BLaER1 (cell line): Measurements from ENCODE around the gene APIP.
A peak's percentile ranks its signal among the peaks of the same experiment; 100 is the strongest.
"Not testable (repeated sequence)": the region's sequence is repeated elsewhere in the genome, so short reads cannot be mapped to it uniquely, and the experiment has no call there.

Experiments used
- H3K27ac ChIP-seq: shearing (Covaris generic); formaldehyde crosslinking; 2 replicates; pipeline ENCODE4 v1.8.1; 2022
- H3K27me3 ChIP-seq: shearing (Covaris generic); formaldehyde crosslinking; 2 replicates; pipeline ENCODE4 v1.8.1; 2022
- H3K36me3 ChIP-seq: shearing (Covaris generic); formaldehyde crosslinking; 2 replicates; pipeline ENCODE4 v1.8.1; 2022
- H3K4me1 ChIP-seq: shearing (Covaris generic); formaldehyde crosslinking; 2 replicates; pipeline ENCODE4 v1.8.1; 2022
- H3K4me2 ChIP-seq: shearing (Covaris generic); formaldehyde crosslinking; 2 replicates; pipeline ENCODE4 v1.8.1; 2022
- H3K4me3 ChIP-seq: shearing (Covaris generic); formaldehyde crosslinking; 2 replicates; pipeline ENCODE4 v1.8.1; 2022
- H3K9ac ChIP-seq: shearing (Covaris generic); formaldehyde crosslinking; 2 replicates; pipeline ENCODE4 v1.8.1; 2022
- H3K9me3 ChIP-seq: shearing (Covaris generic); formaldehyde crosslinking; 2 replicates; pipeline ENCODE4 v1.8.1; 2022
- H4K20me1 ChIP-seq: shearing (Covaris generic); formaldehyde crosslinking; 2 replicates; pipeline ENCODE4 v1.8.1; 2022
- Cebpa-rat ChIP-seq: shearing (Covaris generic); IDR thresholded peaks from 2 replicates; pipeline ENCODE4 v1.8.1; 2022

APIP gene

DNA sequence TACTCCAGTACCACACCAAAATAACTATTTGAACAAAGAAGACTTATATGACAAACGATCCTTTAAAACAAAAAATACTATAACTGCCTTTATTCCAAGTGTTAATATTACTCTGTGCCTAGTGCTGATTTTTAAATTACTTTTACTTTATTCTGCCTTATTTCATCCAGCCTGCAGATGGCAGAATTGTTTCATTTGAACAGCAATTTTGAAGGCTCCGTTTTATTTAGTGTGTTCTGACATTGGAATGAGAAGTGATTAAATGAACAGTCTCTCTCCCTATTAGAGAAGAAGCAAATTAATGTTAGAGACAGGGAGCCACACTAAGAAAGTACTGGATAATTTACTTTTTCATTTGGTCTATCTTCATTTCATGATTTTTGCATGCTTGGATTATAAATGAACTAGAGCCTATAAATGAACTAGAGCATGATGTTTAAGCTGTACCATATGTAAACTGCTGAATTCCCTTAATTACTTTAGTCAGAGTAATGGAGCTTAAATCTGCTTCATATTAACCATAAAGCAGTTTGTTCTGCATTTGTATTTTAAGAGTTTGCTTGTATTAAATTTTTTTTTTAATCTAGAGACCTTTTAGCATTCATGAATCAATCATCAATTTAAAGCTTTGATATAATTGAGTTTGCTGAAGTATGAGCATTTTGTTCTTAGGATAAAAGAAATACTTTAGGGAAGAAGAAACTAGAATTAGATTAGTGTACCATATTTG, 10.1 kb upstream of the APIP start:
- Histone ChIP-seq H3K4me2 (no peak overlapping the region), H3K36me3 (0 out of 2 replicates have a peak, but pooled peaks cover 10% of the 10 kb centered on the region), H4K20me1 (peaks cover 79% of the 10 kb centered on the region), H3K4me1 (peaks cover 10% of the 10 kb centered on the region), H3K4me3 (no peak overlapping the region), H3K9ac (no peak overlapping the region), H3K27me3 (no peaks in the 10 kb centered on the region), H3K27ac (no peak overlapping the region), H3K9me3 (no peaks in the 10 kb centered on the region)
- no peak for TF ChIP-seq Cebpa-rat

DNA sequence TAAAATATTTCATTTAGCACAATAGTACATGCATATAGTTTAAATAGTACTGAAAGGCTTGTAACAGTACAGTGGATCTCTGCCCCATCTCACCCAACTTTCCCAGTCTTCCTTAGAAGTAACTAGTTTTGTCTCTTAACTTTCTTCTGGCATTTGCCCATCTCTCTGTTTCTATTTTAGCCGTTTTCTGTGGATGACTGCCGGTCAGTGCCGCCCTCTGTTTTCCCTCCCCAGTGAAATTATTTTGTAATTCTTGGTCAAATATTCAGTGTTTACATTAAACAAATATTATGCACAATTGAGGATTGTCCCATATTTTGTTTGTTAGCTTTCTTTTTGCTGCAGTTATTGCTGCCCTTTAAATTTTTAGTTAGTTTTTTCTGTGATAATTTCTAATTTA, 8.5 kb upstream of the APIP start:
- Histone ChIP-seq H3K4me1 (peaks cover 10% of the 10 kb centered on the region), H3K27ac (no peak overlapping the region), H3K4me3 (no peak overlapping the region), H3K27me3 (no peaks in the 10 kb centered on the region), H3K4me2 (peak overlapping the region; percentile 39; the same call in 1 of the 2 replicates), H4K20me1 (peaks cover 81% of the 10 kb centered on the region), H3K9ac (no peak overlapping the region; the same call in 1 of the 2 replicates), H3K9me3 (no peaks in the 10 kb centered on the region), H3K36me3 (peaks cover 7% of the 10 kb centered on the region; the same call in 1 of the 2 replicates)
- no peak for TF ChIP-seq Cebpa-rat

DNA sequence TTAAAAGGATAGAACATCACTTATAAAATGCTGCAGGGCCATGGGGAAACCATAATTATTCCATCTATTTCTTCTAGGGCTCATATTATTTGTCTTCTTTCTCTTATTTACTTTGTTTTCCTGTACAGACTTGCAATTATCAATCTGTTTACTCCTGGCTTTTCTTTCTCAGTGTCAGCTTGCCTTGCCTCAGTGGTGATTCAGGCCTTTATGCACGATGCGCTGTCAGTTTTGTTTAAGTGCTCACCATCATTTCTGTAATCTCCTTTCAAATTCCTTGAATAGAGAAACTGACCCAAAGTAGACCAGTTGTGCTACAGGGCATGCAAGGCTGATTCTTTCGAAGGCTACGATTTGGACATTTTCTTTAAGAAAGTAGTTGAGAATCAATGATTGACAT, 5.0 kb upstream of the APIP start:
- Histone ChIP-seq H3K4me2 (no peak overlapping the region), H3K4me3 (no peak overlapping the region), H3K4me1 (peaks cover 27% of the 10 kb centered on the region), H3K27ac (no peak overlapping the region), H3K36me3 (peaks cover 6% of the 10 kb centered on the region; the same call in 1 of the 2 replicates), H4K20me1 (peaks cover 58% of the 10 kb centered on the region), H3K9me3 (no peaks in the 10 kb centered on the region), H3K9ac (no peak overlapping the region), H3K27me3 (no peaks in the 10 kb centered on the region)
- TF ChIP-seq Cebpa-rat, result no peak

DNA sequence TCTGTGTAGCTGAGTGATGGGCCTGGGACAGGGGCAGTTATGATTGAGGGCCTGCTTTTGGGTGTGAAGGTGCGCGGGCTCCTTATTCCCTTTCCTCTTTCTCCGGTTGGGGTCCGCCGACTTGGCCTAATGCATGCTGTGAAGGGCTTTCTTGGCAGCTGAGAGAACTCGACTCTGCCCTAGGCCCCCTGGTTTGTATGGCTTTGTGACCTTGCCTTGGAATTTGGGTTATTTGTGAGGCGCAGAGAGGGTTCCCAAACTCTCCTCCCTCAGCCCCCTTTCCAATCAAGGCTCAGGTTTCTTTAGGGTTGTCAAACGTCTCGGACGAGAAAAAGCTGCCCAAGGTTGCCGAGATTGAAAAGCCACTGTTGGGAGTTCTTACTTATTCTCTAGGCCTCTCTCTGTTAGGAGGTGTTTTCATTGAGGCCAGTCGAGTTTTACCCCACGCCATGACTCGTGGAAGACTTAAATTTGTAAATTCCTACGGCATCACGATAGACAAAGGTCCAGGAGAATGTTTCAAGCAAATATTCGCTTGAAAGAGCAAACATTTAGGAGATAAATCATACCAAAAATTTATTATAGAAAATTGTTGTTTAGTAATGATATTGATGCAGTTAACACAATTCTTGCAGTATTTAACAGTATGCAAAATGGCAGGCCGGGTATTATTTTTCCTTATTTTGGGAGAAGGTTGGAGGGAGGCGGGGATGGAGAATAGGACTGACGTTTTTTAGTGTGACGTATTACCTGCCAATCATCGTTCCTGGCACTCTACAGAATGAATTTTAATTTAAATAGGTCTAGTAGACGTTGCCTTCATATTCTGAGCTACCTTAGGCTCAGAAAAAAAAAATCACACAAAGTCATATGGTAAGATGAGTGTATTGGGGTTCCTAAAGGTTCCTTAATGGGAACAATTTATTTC, 928 bp upstream of the APIP start:
- H3K4me2 ChIP-seq, result peak overlapping the region; percentile 89
- H3K9me3 ChIP-seq, result peaks cover 16% of the 10 kb centered on the region; the same call in 1 of the 2 replicates
- H3K36me3 ChIP-seq, result peaks cover 26% of the 10 kb centered on the region
- peak overlapping the region; percentile 85 for H3K4me3 ChIP-seq
- no peaks in the 10 kb centered on the region for H3K27me3 ChIP-seq
- H3K27ac ChIP-seq, result peak overlapping the region; percentile 98
- H3K4me1 ChIP-seq, result peaks cover 35% of the 10 kb centered on the region
- H4K20me1 ChIP-seq, result peaks cover 19% of the 10 kb centered on the region; the same call in 1 of the 2 replicates
- H3K9ac ChIP-seq, result peak overlapping the region; percentile 98
- no peak for TF ChIP-seq Cebpa-rat

DNA sequence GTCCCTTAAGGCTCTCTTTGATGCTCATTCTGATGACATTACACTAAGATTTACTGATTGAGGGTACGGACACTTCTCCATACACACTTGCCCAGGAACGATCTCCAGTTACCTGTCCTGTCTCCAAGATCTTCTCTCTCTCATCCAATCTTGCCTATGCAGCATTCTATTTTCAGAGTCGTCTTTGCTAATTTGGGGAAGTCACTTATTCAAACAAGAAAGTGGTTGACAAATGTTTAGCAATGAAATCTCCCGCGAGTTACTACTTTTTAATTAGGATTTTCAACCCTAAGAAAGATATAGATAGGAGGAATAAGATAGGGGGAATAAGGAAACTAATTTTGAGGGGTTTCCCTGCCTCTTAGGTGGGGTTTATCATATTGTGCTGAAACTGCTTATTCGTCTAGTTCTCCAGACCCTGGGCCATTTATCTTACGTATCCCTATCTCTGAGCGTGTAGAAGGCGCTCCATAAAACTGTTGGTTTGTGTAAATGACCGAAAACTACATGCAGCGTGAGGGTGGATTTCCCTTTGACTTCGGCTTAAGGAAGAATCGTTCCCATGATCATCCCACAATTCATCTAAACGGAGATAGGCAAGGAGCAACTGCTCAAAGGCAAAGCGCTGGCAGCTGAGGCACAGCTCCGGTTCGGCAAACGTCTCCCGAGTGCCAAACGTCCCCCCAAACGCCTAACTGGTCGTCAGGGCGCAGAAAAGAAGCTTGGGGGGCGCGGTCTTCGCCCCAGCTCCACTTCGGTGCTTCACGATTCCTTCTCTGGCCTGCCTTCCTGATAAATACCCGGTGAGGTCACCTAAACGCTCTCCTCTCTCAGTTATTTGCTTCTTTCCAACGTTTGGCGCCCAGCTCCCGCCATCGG, 804 bp downstream of the APIP start:
- Histone ChIP-seq H3K9ac (peak overlapping the region; percentile 98), H3K4me2 (peak overlapping the region; percentile 84), H3K27ac (peak overlapping the region; percentile 98), H3K4me3 (peak overlapping the region; percentile 85), H3K9me3 (peaks cover 16% of the 10 kb centered on the region; the same call in 1 of the 2 replicates), H3K27me3 (no peaks in the 10 kb centered on the region), H3K36me3 (peaks cover 26% of the 10 kb centered on the region), H4K20me1 (peaks cover 14% of the 10 kb centered on the region; the same call in 1 of the 2 replicates), H3K4me1 (peaks cover 51% of the 10 kb centered on the region)
- TF ChIP-seq Cebpa-rat, result no peak

DNA sequence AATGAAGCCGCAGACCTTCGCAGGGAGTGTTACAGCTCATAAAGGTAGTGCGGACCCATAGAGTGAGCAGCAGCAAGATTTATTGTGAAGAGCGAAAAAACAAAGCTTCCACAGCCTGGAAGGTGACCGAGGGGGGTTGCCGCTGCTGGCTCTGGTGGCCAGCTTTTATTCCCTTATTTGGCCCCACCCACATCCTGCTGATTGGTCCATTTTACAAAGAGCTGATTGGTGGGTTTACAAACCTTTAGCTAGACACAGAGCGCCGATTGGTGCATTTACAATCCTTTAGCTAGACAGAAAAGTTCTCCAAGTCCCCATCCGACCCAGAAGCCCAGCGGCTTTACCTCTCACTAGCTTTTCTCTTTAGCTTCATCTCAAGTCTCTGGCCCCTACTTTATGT, 2.6 kb downstream of the APIP start:
- peaks cover 16% of the 10 kb centered on the region; the same call in 1 of the 2 replicates for H3K9me3 ChIP-seq
- H3K36me3 ChIP-seq, result peaks cover 20% of the 10 kb centered on the region
- peaks cover 69% of the 10 kb centered on the region for H3K4me1 ChIP-seq
- H4K20me1 ChIP-seq, result peaks cover 22% of the 10 kb centered on the region
- not testable (repeated sequence) for H3K4me3 ChIP-seq, H3K27me3 ChIP-seq, H3K9ac ChIP-seq, H3K4me2 ChIP-seq, H3K27ac ChIP-seq

DNA sequence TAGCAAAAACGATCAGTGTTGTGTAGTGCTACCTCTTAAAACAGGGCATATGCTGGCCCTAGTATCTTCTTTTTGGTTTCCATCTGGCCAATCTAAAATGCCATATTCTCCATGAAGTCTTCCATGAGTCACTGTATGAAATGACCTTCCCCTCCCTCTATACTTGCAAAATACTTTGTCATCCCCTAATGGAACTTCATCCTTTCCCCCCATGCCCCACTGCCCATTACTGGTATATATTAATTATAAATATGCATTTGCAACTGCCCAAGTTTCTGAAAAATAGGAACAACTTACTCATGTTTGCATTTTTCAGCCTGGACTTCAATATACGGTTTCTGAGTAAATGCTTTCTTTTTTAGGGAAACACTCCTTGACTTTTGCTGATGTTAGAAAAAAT, 4.5 kb downstream of the APIP start:
- Histone ChIP-seq H3K27me3 (no peaks in the 10 kb centered on the region), H3K4me3 (no peak overlapping the region), H3K9me3 (peaks cover 23% of the 10 kb centered on the region), H4K20me1 (peaks cover 24% of the 10 kb centered on the region), H3K9ac (no peak overlapping the region), H3K4me1 (peaks cover 61% of the 10 kb centered on the region), H3K27ac (no peak overlapping the region), H3K36me3 (peaks cover 26% of the 10 kb centered on the region), H3K4me2 (peak overlapping the region; percentile 80)
- no peak for TF ChIP-seq Cebpa-rat

DNA sequence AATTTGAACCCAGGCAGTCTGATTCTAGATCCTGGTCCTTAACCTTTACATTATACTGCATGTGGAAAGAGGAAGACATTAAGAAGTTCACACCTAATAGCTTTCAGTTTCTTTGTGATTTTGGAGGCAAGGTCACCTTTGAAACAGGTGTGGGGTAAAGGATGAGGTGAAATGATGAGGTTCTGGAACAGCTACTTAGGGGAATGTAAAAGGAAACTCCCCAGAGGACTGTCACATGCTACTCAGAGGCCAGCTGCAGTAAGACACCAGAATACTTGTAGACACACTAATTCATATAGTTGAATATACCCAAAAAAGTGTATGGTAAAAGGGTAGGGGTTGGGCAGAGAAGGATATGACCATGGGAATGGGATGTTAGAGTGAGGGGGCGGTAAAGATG, 5.4 kb downstream of the APIP start:
- Histone ChIP-seq H3K4me1 (peaks cover 61% of the 10 kb centered on the region), H3K4me3 (no peak overlapping the region), H3K36me3 (peaks cover 35% of the 10 kb centered on the region), H3K9ac (no peak overlapping the region), H3K27ac (no peak overlapping the region), H3K9me3 (peaks cover 32% of the 10 kb centered on the region), H3K4me2 (peak overlapping the region; percentile 80), H3K27me3 (no peaks in the 10 kb centered on the region), H4K20me1 (peaks cover 24% of the 10 kb centered on the region)
- no peak for TF ChIP-seq Cebpa-rat

DNA sequence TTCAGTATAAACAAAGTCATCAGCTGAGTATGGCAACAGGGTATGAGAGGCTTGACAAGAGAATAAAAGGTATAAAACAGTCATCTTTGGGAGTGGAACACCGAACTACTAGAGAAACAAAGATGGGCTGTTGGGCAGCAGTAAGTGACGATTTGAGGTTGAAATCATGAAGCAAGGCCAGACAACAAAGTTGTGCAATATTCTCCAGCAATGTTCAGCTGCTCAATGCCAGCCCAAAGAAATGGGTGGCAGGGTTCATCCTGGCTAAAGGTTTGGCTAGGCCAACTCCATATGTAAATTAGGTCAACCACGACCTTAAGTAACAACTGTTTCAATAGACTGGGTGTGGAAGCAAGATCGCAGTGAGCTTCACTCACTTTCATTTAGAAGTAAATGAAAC, 6.2 kb downstream of the APIP start:
- Histone ChIP-seq H4K20me1 (peaks cover 24% of the 10 kb centered on the region), H3K4me2 (peak overlapping the region; percentile 80), H3K9me3 (peaks cover 40% of the 10 kb centered on the region), H3K9ac (no peak overlapping the region), H3K4me1 (peaks cover 58% of the 10 kb centered on the region), H3K4me3 (no peak overlapping the region), H3K27ac (peak overlapping the region; percentile 63; the same call in 1 of the 2 replicates), H3K27me3 (no peaks in the 10 kb centered on the region), H3K36me3 (peaks cover 42% of the 10 kb centered on the region)
- peak; percentile 80 for TF ChIP-seq Cebpa-rat
